Neural cell (in vitro differentiated cells): Measurements from ENCODE around the gene PTPRR. TPM values are rescaled to one million over a fixed set of nuclear protein-coding genes. Genes with fewer than 3 reads are reported as not detected.

ENCODE experiments used
- H2AFZ ChIP-seq: fragments of 200-600, 300-800 bp; sonication (generic), shearing (Covaris generic); 2 replicates; pipeline ENCODE4 v1.6.0; 2014; ENCODE audit warnings: low read depth, mild to moderate bottlenecking, antibody characterized with exemption, low read length, moderate library complexity
- H3F3A ChIP-seq: fragments of 200-600 bp; shearing (Covaris generic); 2 replicates; pipeline ENCODE4 v1.6.1; 2016; ENCODE audit warnings: mild to moderate bottlenecking, moderate library complexity, mixed read lengths, antibody characterized with exemption, low read length; ENCODE audit not compliant: insufficient read depth, poor library complexity, severe bottlenecking
- H3K27ac ChIP-seq: fragments of 200-600, 300-800 bp; sonication (generic), shearing (Covaris generic); 2 replicates; pipeline ENCODE4 v1.5.1; 2014; ENCODE audit warnings: mild to moderate bottlenecking, low read length, moderate library complexity
- H3K27me3 ChIP-seq: fragments of 300-800, 200-600 bp; sonication (generic), shearing (Covaris generic); 2 replicates; pipeline ENCODE4 v1.6.0; 2014; ENCODE audit warnings: mild to moderate bottlenecking, low read depth, low read length, moderate library complexity; ENCODE audit not compliant: insufficient read depth
- H3K36me3 ChIP-seq: fragments of 300-800, 200-600 bp; sonication (generic), shearing (Covaris generic); 2 replicates; pipeline ENCODE4 v1.5.1; 2014; ENCODE audit warnings: mild to moderate bottlenecking, antibody characterized with exemption, low read length, moderate library complexity; ENCODE audit not compliant: insufficient read depth
- H3K4me2 ChIP-seq: fragments of 300-800, 200-600 bp; sonication (generic), shearing (Covaris generic); 2 replicates; pipeline ENCODE4 v1.6.0; 2014; ENCODE audit warnings: mild to moderate bottlenecking, low read length
- H3K4me3 ChIP-seq: fragments of 300-800, 200-600 bp; sonication (generic), shearing (Covaris generic); 2 replicates; pipeline ENCODE4 v1.5.1; 2014; ENCODE audit warnings: mild to moderate bottlenecking, low read length, moderate library complexity
- H3K79me2 ChIP-seq: fragments of 200-600 bp; shearing (Covaris generic); replicated peaks from 2 replicates; pipeline ENCODE4 v1.6.0; 2014; ENCODE audit warnings: mild to moderate bottlenecking, low read length, moderate library complexity; ENCODE audit not compliant: insufficient read depth
- H3K9ac ChIP-seq: fragments of 300-800, 200-600 bp; sonication (generic), shearing (Covaris generic); 2 replicates; pipeline ENCODE4 v1.6.1; 2016; ENCODE audit warnings: mild to moderate bottlenecking, low read length, mixed read lengths
- H3K9me2 ChIP-seq: fragments of 200-600 bp; shearing (Covaris generic); 2 replicates; pipeline ENCODE4 v1.6.1; 2016; ENCODE audit warnings: mild to moderate bottlenecking, low read length, mixed read lengths; ENCODE audit not compliant: insufficient read depth
- H3K9me3 ChIP-seq: fragments of 200-600, 300-800 bp; sonication (generic), shearing (Covaris generic); 2 replicates; pipeline ENCODE4 v1.6.1; 2016; ENCODE audit warnings: mild to moderate bottlenecking, mixed run types, low read length, moderate library complexity, mixed read lengths
- H4K20me1 ChIP-seq: fragments of 200-600 bp; shearing (Covaris generic); 2 replicates; pipeline ENCODE4 v1.6.1; 2016; ENCODE audit warnings: mild to moderate bottlenecking, mixed run types; ENCODE audit not compliant: insufficient read depth
- CTCF ChIP-seq: fragments of 450-650 bp; IDR thresholded peaks from 2 replicates; pipeline ENCODE4 v1.5.1; 2014; ENCODE audit warnings: antibody characterized with exemption, mild to moderate bottlenecking, moderate library complexity; ENCODE audit not compliant: poor library complexity, severe bottlenecking
- EP300 ChIP-seq: fragments of 450-650 bp; conservative IDR thresholded peaks from 2 replicates; pipeline ENCODE4 v1.6.1; 2014; ENCODE audit warnings: antibody characterized with exemption, mild to moderate bottlenecking, moderate library complexity; ENCODE audit not compliant: poor library complexity, severe bottlenecking
- EZH2 ChIP-seq: fragments of 200-600, 300-800 bp; shearing (Covaris generic), sonication (generic); IDR thresholded peaks from 2 replicates; pipeline ENCODE4 v1.6.1; 2014; ENCODE audit warnings: antibody characterized with exemption, low read length, borderline replicate concordance, mild to moderate bottlenecking; ENCODE audit not compliant: insufficient read depth, poor library complexity, severe bottlenecking
- MXI1 ChIP-seq: fragments of 450-650 bp; conservative IDR thresholded peaks from 2 replicates; pipeline ENCODE4 v1.6.1; 2014; ENCODE audit warnings: antibody characterized with exemption, mild to moderate bottlenecking; ENCODE audit not compliant: poor library complexity, severe bottlenecking
- POLR2AphosphoS5 ChIP-seq: IDR thresholded peaks from 2 replicates; pipeline ENCODE4 v1.6.1; 2012
- RAD21 ChIP-seq: fragments of 450-650 bp; conservative IDR thresholded peaks from 2 replicates; pipeline ENCODE4 v1.6.1; 2014; ENCODE audit warnings: antibody characterized with exemption, mild to moderate bottlenecking, moderate library complexity
- REST ChIP-seq: IDR thresholded peaks from 2 replicates; pipeline ENCODE4 v1.6.1; 2012; ENCODE audit warnings: borderline replicate concordance
- SMC3 ChIP-seq: fragments of 450-650 bp; conservative IDR thresholded peaks from 2 replicates; pipeline ENCODE4 v1.6.1; 2014; ENCODE audit warnings: antibody characterized with exemption, mild to moderate bottlenecking, moderate library complexity; ENCODE audit not compliant: poor library complexity
- TAF1 ChIP-seq: IDR thresholded peaks from 2 replicates; pipeline ENCODE4 v1.6.1; 2012; ENCODE audit warnings: low read depth
- polyA plus RNA-seq: library from polyadenylated mRNA; depleted of rRNA; stranded (reverse); fragments of >200 nt; gene quantifications from 2 replicates; pipeline ENCODE4 v1.2.3, GENCODE V29; 2014

The PTPRR gene
- polyA plus RNA-seq, 1 donor from 2014 or later, result 2.2 TPM

- no peak for TF ChIP-seq CTCF
These were observed 149.0 kb downstream of the PTPRR start for GRCh38 chr12:70771581-70771980.

GRCh38 chr12:70763666-70764065 lies 156.9 kb downstream of the PTPRR start:
- Histone ChIP-seq H3K36me3 (no peaks in the 10 kb centered on the region), H3K9me3 (no peaks in the 10 kb centered on the region), H3K4me2 (no peak overlapping the region), H3K79me2 (no peaks in the 10 kb centered on the region), H3K9ac (no peak overlapping the region), H3F3A (no peaks in the 10 kb centered on the region), H3K27ac (no peak overlapping the region), H3K4me3 (no peak overlapping the region), H3K27me3 (no peaks in the 10 kb centered on the region), H4K20me1 (no peaks in the 10 kb centered on the region), H2AFZ (no peak overlapping the region), H3K9me2 (no peaks in the 10 kb centered on the region)
- TF ChIP-seq TAF1 (no peak), MXI1 (no peak), POLR2AphosphoS5 (no peak), EZH2 (no peak), EP300 (no peak), CTCF (no peak), RAD21 (no peak), REST (no peak), SMC3 (no peak)

More at GRCh38 chr12:70771581-70771980, 149.0 kb downstream of the PTPRR start:
- H3K4me3 ChIP-seq, result no peak overlapping the region
- H3K9me3 ChIP-seq, result no peaks in the 10 kb centered on the region
- H3K4me2 ChIP-seq, result no peak overlapping the region
- H3K9me2 ChIP-seq, result no peaks in the 10 kb centered on the region
- H4K20me1 ChIP-seq, result no peaks in the 10 kb centered on the region
- no peak overlapping the region for H2AFZ ChIP-seq
- H3K9ac ChIP-seq, result no peak overlapping the region
- H3K27ac ChIP-seq, result no peak overlapping the region
- no peaks in the 10 kb centered on the region for H3K27me3 ChIP-seq
- no peaks in the 10 kb centered on the region for H3K36me3 ChIP-seq
- H3F3A ChIP-seq, result no peaks in the 10 kb centered on the region
- no peaks in the 10 kb centered on the region for H3K79me2 ChIP-seq
